Stimulated activated CD8-positive, alpha-beta memory T cell treated with anti-CD3 and anti-CD28 coated beads, Interleukin-4, amount 100 ng/mL, for 4 hours (primary cell): Measurements from ENCODE around the gene IPO7.
"Not testable (repeated sequence)": the region's sequence is repeated elsewhere in the genome, so short reads cannot be mapped to it uniquely, and the experiment has no call there.

Experiments
- DNase-seq, 2 donors: peaks; one replicate each; pipeline ENCODE4 v3.0.0-alpha.2; 2020; ENCODE audit warnings: low read depth in 2 of 2, low spot score in 1 of 2

The IPO7 gene

DNA sequence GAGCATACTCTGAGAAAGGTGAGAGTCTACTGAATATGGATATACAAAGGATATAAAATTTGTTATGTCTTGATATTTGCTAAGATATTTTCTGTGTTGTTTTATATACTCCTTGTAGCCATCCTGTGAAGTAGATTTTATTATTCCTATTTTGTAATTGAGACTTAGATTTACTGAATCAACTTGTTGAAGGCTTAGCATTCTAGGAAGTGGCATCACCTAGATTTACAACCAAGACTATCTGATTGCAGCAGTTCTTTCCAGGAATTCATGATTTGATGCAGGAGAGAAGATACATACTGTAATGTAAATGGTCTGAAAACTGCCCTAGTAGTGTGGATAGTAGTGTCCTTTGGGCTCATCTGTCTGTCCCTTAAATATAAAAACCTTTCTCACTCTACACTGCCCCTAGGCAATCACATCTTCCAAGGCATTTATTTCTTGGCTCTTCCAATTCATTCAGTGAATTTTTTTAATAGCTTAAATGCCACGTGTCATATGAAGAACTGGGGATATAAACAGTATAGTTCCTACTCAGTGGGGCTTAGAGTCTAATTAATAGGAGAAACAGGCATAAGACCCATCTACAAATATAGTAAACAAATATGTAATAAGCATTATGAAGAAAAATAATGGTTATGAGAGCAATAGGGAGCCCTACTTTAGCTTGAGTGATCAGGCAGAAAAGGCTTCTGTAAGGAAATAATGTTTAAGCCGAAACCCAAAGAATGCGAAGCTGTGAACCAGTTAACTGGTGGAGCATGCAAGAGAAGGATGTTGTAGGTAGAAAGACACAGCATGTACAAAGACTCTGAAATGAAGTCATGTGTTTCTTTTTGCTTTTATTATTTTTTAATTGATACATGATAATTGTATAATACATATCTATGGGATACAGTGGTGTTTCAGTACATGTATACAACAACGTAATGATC, 13.6 kb downstream of the IPO7 start:
- DNase-seq = no peak

GRCh38 chr11:9399466-9399865, 15.0 kb downstream of the IPO7 start:
- no peak for DNase-seq

DNA sequence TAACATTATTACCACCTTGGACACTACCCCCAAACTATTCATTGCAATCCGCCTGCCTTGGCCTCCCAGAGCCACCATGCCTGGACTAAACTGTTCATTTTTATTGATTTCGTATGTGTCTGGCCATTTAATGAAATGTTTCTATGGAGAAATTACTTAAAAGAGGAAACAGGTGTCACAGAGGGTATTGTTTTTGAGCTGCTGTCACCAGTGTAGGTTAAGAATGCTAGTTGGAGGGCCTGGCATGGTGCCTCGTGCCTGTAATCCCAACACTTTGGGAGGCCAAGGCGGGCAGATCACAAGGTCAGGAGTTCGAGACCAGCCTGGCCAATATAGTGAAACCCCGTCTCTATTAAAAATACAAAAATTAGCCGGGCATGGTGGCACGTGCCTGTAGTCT, 17.4 kb downstream of the IPO7 start:
- not testable (repeated sequence) for DNase-seq

DNA sequence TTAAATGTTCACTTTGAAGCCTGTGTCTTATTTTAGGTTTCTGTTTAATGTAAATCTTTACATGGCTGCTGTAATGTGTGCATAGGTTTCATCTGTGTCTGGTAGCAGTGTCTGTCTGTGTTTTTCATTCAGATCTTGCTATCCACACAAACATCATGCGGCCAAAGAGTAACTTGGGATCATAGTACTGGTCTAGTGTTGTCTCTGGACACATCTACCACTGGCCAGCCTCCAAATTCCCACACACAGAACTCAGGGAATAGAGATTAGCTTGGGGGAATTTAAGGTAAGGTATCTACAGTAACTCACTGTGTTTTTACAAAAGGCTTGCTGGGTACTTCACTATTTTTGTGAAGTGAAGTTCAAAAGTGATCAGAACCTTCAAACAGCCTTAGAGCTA, 44.3 kb downstream of the IPO7 start:
- DNase-seq = no peak

DNA sequence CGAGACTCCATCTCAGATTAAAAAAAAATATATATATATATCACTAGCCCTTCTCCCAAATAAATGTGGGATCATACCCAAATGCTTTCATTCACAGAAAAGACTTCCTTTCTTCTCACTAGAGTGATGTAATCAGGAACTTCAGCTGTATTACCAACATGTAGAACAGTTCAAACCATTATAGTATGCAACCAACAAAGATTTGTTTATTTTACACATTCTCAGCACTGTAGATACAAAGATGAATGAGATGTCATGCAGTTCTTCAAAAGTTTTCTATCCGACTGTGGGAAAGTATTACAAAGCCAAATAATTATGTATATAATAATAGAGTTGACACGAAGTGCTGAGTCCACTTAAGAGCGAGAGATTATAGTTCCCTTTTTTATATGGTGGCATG, 54.2 kb downstream of the IPO7 start:
- DNase-seq = no peak

DNA sequence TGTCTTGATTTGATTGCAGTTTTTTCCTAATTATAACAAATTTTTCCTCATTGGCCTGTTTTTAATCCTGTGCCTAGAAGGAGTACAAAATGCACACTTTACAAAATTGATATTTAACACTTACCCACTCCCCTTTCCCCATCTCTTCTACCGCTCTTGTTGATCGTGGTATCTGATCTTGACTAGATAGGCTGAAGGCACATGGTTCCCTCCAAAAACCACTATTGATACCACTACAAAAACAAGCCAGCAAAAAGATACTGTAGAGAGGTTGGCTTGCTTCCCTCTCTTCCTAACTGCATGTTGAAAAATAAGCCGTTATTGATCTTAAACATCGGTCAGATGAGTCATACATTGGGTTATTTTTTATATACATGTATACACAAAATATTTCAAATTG, 61.8 kb downstream of the IPO7 start:
- DNase-seq = no peak

GRCh38 chr11:9448576-9449352, 64.3 kb downstream of the IPO7 start:
- DNase-seq = no peak

DNA sequence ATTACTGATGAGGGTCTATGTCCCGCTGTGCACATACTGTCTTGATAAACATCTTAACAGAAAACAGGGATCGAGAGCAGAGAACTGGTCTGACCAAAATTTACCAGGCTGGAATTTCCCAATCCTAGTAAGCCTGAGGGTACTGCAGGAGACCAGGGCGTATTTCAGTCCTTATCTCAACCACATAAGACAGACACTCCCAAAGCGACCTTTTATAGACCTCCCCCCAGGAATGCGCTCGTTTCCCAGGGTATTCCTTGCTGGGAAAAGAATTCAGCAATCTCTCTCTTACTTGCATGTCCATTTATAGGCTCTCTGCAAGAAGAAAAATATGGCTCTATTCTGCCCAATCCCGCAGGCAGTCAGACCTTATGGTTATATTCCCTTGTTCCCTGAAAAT, 67.6 kb downstream of the IPO7 start:
- not testable (repeated sequence) for DNase-seq

DNA sequence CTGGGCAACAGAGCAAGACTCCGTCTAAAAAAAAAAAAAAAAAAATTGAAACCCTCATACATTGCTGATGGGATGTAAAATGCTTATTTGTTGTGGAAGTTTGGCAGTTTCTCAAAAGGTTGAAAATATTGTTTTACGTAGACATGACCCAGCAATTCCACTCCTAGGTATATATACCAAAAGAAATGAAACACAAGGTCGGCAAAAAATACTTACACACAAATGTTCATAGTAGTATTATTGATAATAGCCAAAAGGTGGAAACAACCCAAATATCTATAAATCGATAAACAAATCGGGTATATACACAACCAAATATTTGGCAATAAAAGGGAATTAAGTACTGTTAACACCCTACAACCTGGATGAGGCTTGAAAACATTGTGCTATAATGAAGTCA, 71.3 kb downstream of the IPO7 start:
- DNase-seq = no peak

DNA sequence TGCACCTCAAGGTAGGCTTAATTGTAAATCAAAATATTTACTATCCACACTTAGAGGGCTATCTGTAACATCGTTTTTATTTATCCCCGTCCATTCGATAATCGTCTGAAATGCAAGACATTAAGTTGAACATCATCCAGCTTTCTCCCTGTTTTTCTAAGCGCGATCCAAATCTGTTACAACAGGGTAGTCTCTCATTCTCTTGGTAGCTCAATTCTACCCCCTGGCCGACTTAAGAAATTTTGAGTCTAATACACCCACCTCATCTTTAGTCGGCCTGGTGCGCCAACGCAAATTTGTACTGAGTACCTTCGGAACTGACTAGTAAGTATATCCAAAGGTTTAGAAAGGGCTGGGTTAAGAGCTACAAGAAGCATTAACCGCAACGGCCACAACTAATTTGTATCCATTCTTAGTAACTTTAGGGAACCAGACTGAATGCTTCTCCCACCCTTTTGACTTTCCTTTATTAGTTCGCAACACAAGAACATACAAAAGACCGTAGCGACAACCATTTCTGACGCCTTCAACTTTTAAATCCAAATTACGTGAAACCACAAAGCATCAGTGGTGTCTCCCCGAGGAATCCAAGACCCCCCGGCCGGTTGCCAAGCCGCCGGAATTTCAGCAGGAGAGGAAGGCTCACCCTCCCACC, 75.3 kb downstream of the IPO7 start:
- no peak for DNase-seq

DNA sequence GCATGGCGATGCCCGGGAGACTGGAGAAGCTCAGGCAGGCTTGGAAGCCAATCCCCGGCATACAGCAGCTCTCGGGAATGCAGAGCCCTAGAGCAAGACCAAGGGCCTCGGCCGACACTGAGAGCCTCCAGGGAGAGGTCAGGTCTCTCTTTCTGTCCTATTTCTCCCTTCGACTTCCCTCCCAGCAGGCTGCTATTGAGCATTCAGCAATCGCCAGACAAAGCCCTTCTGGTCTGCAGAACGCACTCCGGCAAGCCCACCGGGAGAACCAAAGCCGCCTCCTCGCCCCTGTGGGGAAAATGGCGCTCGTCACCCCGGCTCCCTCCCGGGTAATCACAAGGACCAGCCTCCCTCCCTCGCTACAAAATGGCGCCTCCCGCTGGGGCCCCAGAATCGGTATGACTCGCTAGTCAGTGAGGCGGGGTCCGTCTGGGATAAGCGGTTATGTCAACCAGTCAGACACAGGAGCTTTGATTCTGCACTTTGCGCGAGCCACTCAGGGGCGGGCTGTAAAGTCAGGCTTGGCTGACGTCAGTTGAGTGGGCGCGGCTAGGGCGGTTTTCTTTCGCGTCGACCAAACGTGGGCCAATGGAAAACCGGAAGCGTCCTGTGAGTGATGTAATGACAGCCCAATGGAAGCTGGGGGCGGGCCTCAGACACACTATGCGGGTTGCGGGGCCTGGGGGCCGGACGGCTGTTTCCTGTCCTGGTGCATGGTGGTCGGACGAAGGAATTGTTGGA, 76.0 kb downstream of the IPO7 start, which contains the start of gene ZNF143:
Gene ZNF143 (plus strand): TSS at position 691 of the 741 bp plus-strand sequence. CDS start 10,297 bp downstream, outside the sequence.
- peak; percentile 99 to 100 for DNase-seq

GRCh38 chr11:9461063-9461759, 76.8 kb downstream of the IPO7 start:
- peak; percentile 44 to 60 for DNase-seq

DNA sequence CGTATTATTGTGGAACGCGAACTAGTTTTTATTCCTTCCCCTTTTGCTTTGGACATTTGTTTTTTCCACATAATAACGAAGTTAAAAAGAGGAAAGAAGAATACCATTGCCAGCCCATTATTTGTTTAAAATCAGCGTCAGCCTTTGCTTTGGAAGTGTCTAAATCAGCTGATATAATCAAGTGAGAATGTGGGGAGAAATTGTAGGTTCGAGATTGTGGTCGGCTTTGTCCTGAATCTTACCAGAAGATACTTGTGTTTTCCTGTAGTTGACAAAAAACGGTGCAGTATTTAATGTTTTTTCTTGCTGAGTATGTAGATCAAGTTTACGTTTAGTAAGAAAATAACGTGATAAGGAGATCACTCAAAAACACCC, 77.3 kb downstream of the IPO7 start:
- DNase-seq = no peak

DNA sequence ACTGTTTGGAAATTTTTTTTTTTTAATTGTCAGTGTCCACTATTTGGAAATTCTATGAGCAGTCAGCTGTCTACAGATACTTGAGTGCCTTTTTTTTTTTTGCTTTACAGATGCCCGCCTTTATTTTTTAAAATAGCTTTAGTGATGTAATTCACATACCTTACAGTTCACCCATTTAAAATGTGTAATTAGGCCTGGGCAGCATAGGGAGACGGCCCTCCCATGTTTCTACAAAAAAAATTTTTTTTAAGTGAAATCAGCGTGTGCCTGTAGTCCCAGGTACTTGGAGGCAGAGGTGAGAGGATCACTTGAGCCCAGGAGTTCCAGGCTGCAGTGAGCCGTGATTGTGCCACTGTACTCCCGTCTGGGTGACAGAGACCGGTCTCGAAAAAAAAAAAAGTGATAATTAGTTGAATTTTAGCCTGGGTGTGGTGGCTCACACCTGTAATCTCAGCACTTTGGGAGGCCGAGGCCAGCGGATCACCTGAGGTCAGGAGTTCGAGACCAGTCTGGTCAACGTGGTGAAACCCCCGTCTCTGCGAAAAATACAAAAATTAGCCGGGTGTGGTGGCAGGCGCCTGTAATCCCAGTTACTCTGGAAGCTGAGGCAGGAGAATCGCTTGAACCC, 77.8 kb downstream of the IPO7 start:
- no peak for DNase-seq

GRCh38 chr11:9462806-9463537, 78.5 kb downstream of the IPO7 start:
- no peak for DNase-seq

- no peak for DNase-seq
Measured at GRCh38 chr11:9470765-9471164, 86.3 kb downstream of the IPO7 start.

DNA sequence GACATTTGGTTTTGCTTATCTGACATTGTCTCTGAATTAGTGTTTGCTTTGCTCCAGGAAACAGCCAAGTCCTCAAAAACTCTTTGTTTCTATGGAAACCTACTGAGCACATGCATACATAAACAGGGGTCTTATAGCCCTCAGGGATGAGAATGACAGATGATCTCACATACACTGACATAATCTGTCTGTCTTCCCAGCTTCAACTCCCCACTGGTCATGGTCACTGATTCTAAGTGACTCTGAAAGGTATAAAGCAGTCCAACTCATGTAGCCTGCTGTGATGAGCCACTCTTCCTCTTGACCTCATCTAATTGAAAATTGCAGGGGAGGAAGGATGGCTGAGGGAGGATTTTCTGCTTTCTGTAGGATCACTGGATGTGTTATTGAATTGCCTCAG, 89.0 kb downstream of the IPO7 start:
- no peak for DNase-seq

GRCh38 chr11:9479899-9480298, 95.4 kb downstream of the IPO7 start:
- no peak for DNase-seq

GRCh38 chr11:9489080-9489765, 104.8 kb downstream of the IPO7 start:
- no peak for DNase-seq
